Adrenal gland (tissue), 12 donors: ENCODE results near the gene ASZ1. TPM values are rescaled to one million over a fixed set of nuclear protein-coding genes. Genes with fewer than 3 reads are reported as not detected.
"Not testable (repeated sequence)": the region's sequence is repeated elsewhere in the genome, so short reads cannot be mapped to it uniquely, and the experiment has no call there.

Experiments used
- DNase-seq, 7 donors: peaks; one replicate each; pipeline ENCODE4 v3.0.0-alpha.2; 2019 to 2020
- H3K27ac ChIP-seq, 5 donors: fragments of 200-600 bp; sonication (generic) in 4 of 5; 1 replicate in 3 of 5; 2 replicates in 2 of 5; pipeline versions ENCODE4 v1.5.1 to v1.8.0; 2016 to 2020; ENCODE audit warnings: mild to moderate bottlenecking in 1 of 5
- H3K27me3 ChIP-seq: fragments of 200-600 bp; 2 replicates; pipeline ENCODE4 v1.8.0; 2021
- H3K36me3 ChIP-seq, 2 donors: fragments of 200-600 bp; replicated peaks in 1 of 2; 1 replicate in 1 of 2; 2 replicates in 1 of 2; pipeline versions ENCODE4 v1.5.1 to v1.8.0; 2018 to 2022
- H3K4me1 ChIP-seq, 2 donors: fragments of 200-600 bp; replicated peaks in 1 of 2; 1 replicate in 1 of 2; 2 replicates in 1 of 2; pipeline versions ENCODE4 v1.5.1 to v1.8.0; 2018 to 2021
- H3K4me3 ChIP-seq, 4 donors: fragments of 200-600 bp; sonication (generic) in 3 of 4; one replicate each; pipeline ENCODE4 v1.5.1; 2016 to 2018
- H3K9me3 ChIP-seq, 3 donors: fragments of 200-600 bp; sonication (generic) in 1 of 3; replicated peaks in 1 of 3; 1 replicate in 2 of 3; 2 replicates in 1 of 3; pipeline versions ENCODE4 v1.5.1 to v1.8.0; 2016 to 2021
- CTCF ChIP-seq, 6 experiments: fragments of 450-650 bp in 4 of 6; fragments of 200-600 bp in 2 of 6; sonication (generic) in 1 of 6; IDR thresholded peaks; 1 replicate in 5 of 6; 2 replicates in 1 of 6; pipeline versions ENCODE4 v1.5.1 to v1.8.0; 2016 to 2021; ENCODE audit warnings: antibody characterized with exemption in 6 of 6, mild to moderate bottlenecking in 2 of 6, moderate library complexity in 1 of 6
- POLR2A ChIP-seq, 2 donors: fragments of 450-650 bp; IDR thresholded peaks; one replicate each; pipeline ENCODE4 v1.6.1; 2017; ENCODE audit warnings: antibody characterized with exemption in 2 of 2, mild to moderate bottlenecking in 2 of 2, moderate library complexity in 1 of 2
- WGBS, 4 donors: extraction: QIAGEN DNeasy Blood & Tissue Kit in 2 of 4; methylation state at CpG; one replicate each; pipeline versions ENCODE4 v1.1.5 to v1.1.7; 2013 to 2017; 5-methylcytosine and 5-hydroxymethylcytosine counted together
- intact Hi-C, 2 donors: fragments of 100-400 bp; cut with DNase I; formaldehyde crosslinking; loops; one replicate each; pipeline versions ENCODE4 v1.14.1 to v1.15.0; 2022 to 2023
- polyA plus RNA-seq, 3 donors: library from polyadenylated mRNA; stranded (reverse); fragments of 200-250 nt in 2 of 3; fragments of 350-450 nt in 1 of 3; fragmentation: Illumina TruSeq in 1 of 3; extraction: RNeasy Lipid Tissue Mini Kit (QIAGEN cat#74804) in 1 of 3; gene quantifications; one replicate each; pipeline ENCODE4 v1.2.3, GENCODE V29; 2013 to 2014
- total RNA-seq, 9 donors: library from RNA; depleted of rRNA in 4 of 9; stranded (reverse); fragments of >200 nt in 4 of 9; fragments of 120-200 nt in 1 of 9; fragmentation: NEBNext Ultra II Directional in 1 of 9; extraction: Animal tissue kit (Norgen Biotek cat#: 25700) in 1 of 9; gene quantifications; one replicate each; pipeline versions ENCODE4 v1.1.0 to v1.2.4, GENCODE V29; 2013 to 2023
- donor health status: healthy with polysubstance abuse.
- donor health status: Bipolar disorder and iron deficiency.
- donor health status: DM: yes; HTN: yes; CAD: no.
- donor health status: DM: no; HTN: no; CAD: no.
- donor health status: DM: no; HTN: no; CAD: no.
- donor health status: DM: yes; HTN: yes; CAD: no.

ASZ1 gene
- total and polyA plus RNA-seq, 12 donors: not detected

GRCh38 chr7:117468174-117468573 is 40.9 kb upstream of the ASZ1 start:
- Histone ChIP-seq H3K9me3 (no peaks in the 10 kb centered on the region), H3K27me3 (no peaks in the 10 kb centered on the region), H3K4me1 (no peaks in the 10 kb centered on the region), H3K36me3 (no peaks in the 10 kb centered on the region), H3K4me3 (no peak overlapping the region), H3K27ac (no peak overlapping the region)
- TF ChIP-seq CTCF (IDR thresholded peaks at IDR 0.05) (no peak), POLR2A (IDR thresholded peaks at IDR 0.05) (no peak)
- WGBS, 4 donors: 70 to 73% (median 71%) methylated on average over 2 of the region's 2 CpGs
- DNase-seq: no peak
- intact Hi-C loops: no loop called here

- intact Hi-C loops, H3K36me3 ChIP-seq, DNase-seq, H3K27ac ChIP-seq, H3K4me3 ChIP-seq, H3K9me3 ChIP-seq, H3K27me3 ChIP-seq, H3K4me1 ChIP-seq: not testable (repeated sequence)
- WGBS, 4 donors: 82 to 92% (median 89%) methylated on average over 3 to 4 of the region's 4 CpGs
These were observed 33.5 kb upstream of the ASZ1 start for GRCh38 chr7:117460815-117461214.

GRCh38 chr7:117459735-117460134 is 32.4 kb upstream of the ASZ1 start:
- no peaks in the 10 kb centered on the region for H3K36me3 ChIP-seq
- intact Hi-C loops: loop anchor here in 1 of 2 donors (10.0 kb wide), 1 partner anchor 255 kb away; no protein-coding TSS in a partner anchor
- DNase-seq: no peak
- no peak overlapping the region for H3K4me3 ChIP-seq
- no peaks in the 10 kb centered on the region for H3K27me3 ChIP-seq
- TF ChIP-seq POLR2A (IDR thresholded peaks at IDR 0.05) (no peak), CTCF (IDR thresholded peaks at IDR 0.05) (no peak)
- H3K4me1 ChIP-seq: no peaks in the 10 kb centered on the region
- no peak overlapping the region for H3K27ac ChIP-seq
- H3K9me3 ChIP-seq: no peaks in the 10 kb centered on the region

GRCh38 chr7:117458977-117459583 is 31.8 kb upstream of the ASZ1 start:
- H3K27ac ChIP-seq: no peak overlapping the region
- TF ChIP-seq CTCF (IDR thresholded peaks at IDR 0.05): peak; percentile 28 to 62 (median 37)
- no peak for TF ChIP-seq POLR2A (IDR thresholded peaks at IDR 0.05)
- no peaks in the 10 kb centered on the region for H3K4me1 ChIP-seq
- intact Hi-C loops: loop anchor here in 1 of 2 donors (10.0 kb wide), 1 partner anchor 256 kb away; no protein-coding TSS in a partner anchor
- WGBS, 4 donors: 30 to 34% (median 30%) methylated on average over 3 of the region's 3 CpGs
- H3K4me3 ChIP-seq: no peak overlapping the region
- no peaks in the 10 kb centered on the region for H3K27me3 ChIP-seq
- no peaks in the 10 kb centered on the region for H3K36me3 ChIP-seq
- DNase-seq: no peak
- H3K9me3 ChIP-seq: no peaks in the 10 kb centered on the region

- intact Hi-C loops: no loop called here
- Histone ChIP-seq H3K9me3 (no peaks in the 10 kb centered on the region), H3K27ac (no peak overlapping the region), H3K36me3 (no peaks in the 10 kb centered on the region), H3K4me1 (no peaks in the 10 kb centered on the region), H3K4me3 (no peak overlapping the region), H3K27me3 (no peaks in the 10 kb centered on the region)
- WGBS, 4 donors: 56 to 63% (median 58%) methylated on average over 2 of the region's 2 CpGs
- TF ChIP-seq CTCF (IDR thresholded peaks at IDR 0.05) (no peak), POLR2A (IDR thresholded peaks at IDR 0.05) (no peak)
- no peak for DNase-seq
These were observed 21.4 kb upstream of the ASZ1 start for GRCh38 chr7:117448655-117449054.
